KOPT-K1 (cell line): ENCODE data around the gene TMEM240.
"Not testable (repeated sequence)": the region's sequence is repeated elsewhere in the genome, so short reads cannot be mapped to it uniquely, and the experiment has no call there.

ENCODE experiments used
- H3K27ac ChIP-seq: fragments of 200-600 bp; sonication (generic); 2 replicates; pipeline ENCODE4 v1.5.1; 2016; ENCODE audit warnings: antibody characterized with exemption, mild to moderate bottlenecking, low read depth, low read length; ENCODE audit not compliant: poor library complexity, severe bottlenecking
- H3K36me3 ChIP-seq: fragments of 200-600 bp; sonication (generic); 2 replicates; pipeline ENCODE4 v1.5.1; 2017; ENCODE audit warnings: antibody characterized with exemption, mild to moderate bottlenecking, low read length, moderate library complexity; ENCODE audit not compliant: insufficient read depth
- H3K9me3 ChIP-seq: fragments of 200-600 bp; sonication (generic); 2 replicates; pipeline ENCODE4 v1.5.1; 2017; ENCODE audit warnings: antibody characterized with exemption, low read length, mild to moderate bottlenecking; ENCODE audit not compliant: insufficient read depth, poor library complexity, severe bottlenecking

TMEM240 gene

DNA sequence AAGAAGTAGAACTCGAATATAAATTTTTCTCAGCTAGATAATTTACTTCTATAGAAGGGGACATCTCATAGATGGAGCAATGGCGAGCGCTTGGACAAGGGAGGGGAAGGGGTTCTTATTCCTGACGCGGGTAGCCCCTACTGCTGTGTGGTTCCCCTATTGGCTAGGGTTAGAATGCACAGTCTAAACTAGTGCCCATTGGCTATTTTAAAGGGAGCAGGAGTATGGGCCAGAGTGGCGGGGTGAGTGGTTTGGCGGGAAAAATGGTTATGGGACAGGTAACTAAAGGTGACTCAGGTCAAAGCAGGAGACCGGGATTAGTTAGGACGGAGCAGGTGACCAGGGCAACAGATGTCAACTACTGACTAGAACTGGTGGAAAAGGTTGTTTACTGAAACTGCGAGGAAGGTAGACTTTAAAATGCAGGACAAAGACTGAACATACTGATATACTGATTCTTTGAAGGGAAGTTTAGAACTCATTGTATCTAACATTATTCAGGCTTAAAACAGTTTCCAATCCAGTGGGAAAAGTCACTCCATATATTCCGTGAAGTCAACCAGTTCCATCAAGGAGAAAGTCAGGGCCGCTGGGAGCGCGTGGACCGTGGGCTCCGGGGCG is 29.4 kb downstream of the TMEM240 start:
- Histone ChIP-seq H3K9me3 (no peaks in the 10 kb centered on the region), H3K27ac (peak overlapping the region; percentile 85), H3K36me3 (peaks cover 9% of the 10 kb centered on the region; the same call in 1 of the 2 replicates)

DNA sequence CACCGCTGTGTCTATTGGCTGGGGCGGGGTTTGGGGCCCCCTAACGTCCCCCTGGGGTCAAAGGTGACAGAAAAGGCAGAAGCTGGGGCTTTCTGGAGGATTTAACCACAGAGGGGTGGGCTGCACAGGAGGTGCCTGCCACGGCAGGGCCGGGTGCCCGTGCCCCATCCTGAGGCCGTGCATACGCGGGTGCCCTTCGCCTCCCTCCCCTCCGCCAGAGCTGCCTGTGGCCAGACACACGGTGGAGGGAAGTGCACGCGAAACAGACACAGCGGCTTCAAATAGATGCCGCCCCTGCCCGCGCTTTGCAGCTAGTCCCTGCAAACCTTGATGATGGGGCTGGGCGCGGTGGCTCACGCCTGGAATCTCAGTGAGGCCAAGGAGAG is 31.0 kb downstream of the TMEM240 start:
- not testable (repeated sequence) for H3K9me3 ChIP-seq, H3K36me3 ChIP-seq, H3K27ac ChIP-seq

DNA sequence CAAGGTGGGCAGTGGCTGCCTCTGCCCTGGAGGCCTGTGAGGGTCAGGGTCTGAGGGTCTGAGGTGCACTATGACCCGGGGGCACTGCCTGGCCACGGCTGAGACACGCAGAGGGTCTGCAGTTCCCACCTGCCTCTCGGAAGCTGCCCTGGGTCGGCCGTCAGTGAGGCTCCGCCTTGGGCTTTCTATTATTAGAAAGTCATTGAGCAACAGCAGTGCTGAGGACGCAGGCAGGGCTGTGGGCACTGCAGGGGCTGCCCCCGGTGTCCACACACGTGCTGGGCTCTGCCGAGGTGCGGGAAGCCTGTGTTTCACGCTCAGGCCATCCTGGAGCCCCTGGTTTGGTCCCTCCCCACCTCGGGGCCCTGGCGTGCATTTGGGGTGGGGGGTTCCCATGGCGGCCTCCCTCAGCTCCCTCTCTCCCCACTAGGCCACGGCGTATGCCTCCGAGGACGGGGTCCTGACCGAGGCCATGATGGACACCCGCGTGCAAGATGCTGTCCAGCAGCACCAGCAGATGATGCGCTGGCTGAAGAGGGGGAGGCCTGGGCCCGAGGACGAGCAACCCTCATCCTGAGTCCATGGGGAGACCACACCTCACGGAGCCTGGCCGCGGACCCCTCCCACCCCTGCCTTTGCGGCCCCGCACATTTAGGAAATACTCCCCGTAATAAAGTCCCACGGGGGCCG is 31.5 kb downstream of the TMEM240 start:
- H3K36me3 ChIP-seq, H3K9me3 ChIP-seq, H3K27ac ChIP-seq: not testable (repeated sequence)

DNA sequence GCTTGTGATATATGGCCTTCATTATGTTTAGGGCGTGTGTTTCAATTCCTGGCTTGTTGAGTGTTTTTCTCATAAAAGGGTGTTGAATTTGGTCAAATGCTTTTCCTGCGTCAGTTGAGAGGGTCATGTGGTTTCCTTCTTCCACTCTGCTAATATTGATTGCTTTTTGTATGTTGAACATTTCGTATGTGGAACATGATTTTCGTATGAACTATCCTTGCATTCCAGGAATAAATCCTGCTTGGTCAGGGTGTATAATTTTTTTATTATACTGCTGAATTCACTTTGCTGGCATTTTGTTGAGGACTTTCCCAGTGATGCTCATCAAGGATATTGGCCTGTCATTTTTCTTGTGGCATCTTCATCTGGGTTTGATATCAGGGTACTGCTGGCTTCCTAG is 33.1 kb downstream of the TMEM240 start:
- Histone ChIP-seq H3K9me3 (no peaks in the 10 kb centered on the region), H3K27ac (no peak overlapping the region), H3K36me3 (no peaks in the 10 kb centered on the region)

DNA sequence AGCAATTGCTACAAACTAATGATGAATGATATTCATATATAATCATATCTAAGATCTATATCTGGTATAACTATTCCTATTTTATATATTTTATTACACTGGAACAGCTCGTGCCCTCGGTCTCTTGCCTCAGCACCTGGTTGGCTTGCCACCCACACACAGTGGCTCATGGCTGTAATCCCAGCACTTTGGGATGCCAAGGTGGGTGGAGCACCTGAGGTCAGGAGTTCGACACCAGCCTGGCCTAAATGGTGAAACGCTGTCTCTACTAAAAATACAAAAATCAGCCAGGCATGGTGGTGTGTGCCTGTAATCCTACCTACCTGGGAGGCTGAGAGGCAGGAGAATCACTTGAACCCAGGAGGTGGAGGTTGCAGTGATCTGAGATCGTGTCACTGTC is 34.6 kb downstream of the TMEM240 start:
- H3K36me3 ChIP-seq, H3K9me3 ChIP-seq: not testable (repeated sequence)
- peak overlapping the region; percentile 27 for H3K27ac ChIP-seq

DNA sequence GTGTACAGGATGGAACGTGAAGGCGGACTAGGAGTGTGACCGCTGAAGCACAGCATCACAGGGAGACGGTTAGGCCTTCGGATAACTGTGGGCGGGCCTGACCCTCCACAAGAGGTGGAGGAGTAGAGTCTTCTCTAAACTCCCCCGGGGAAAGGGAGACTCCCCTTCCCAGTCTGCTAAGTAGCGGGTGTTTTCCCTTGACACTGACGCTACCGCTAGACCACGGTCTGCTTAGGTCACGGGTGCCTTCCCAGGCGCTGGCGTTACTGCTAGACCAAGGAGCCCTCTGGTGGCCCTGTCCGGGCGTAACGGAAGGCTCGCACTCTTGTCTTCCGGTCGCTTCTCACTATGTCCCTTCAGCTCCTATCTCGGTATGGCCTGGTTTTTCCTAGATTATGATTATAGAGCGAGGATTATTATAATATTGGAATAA is 35.0 kb downstream of the TMEM240 start:
- H3K27ac ChIP-seq: peak overlapping the region; percentile 42
- H3K9me3 ChIP-seq, H3K36me3 ChIP-seq: not testable (repeated sequence)

DNA sequence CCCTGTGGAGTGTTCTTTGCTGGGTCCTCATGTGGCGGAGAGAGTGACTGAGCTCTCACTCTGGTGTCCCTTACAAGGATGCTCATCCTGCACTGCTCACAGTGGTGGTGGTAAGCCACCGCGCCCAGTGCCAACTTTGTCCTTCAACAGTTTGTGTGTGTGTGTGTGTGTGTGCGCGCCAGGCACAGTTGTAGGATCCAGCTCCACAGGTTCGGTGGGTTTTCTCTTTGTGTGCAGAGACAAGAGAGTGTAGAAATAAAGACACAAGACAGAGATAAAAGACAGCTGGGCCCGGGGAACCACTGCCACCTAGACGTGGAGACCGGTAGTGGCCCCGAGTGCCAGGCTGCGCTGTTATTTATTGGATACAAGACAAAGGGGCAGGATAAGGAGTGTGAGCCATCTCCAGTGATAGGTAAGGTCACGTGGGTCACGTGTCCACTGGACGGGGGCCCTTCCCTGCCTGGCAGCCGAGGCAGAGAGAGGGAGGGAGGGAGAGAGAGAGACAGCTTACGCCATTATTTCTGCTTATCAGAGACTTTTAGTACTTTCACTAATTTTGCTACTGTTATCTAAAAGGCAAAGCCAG is 35.6 kb downstream of the TMEM240 start:
- peak overlapping the region; percentile 42 for H3K27ac ChIP-seq
- not testable (repeated sequence) for H3K36me3 ChIP-seq, H3K9me3 ChIP-seq

DNA sequence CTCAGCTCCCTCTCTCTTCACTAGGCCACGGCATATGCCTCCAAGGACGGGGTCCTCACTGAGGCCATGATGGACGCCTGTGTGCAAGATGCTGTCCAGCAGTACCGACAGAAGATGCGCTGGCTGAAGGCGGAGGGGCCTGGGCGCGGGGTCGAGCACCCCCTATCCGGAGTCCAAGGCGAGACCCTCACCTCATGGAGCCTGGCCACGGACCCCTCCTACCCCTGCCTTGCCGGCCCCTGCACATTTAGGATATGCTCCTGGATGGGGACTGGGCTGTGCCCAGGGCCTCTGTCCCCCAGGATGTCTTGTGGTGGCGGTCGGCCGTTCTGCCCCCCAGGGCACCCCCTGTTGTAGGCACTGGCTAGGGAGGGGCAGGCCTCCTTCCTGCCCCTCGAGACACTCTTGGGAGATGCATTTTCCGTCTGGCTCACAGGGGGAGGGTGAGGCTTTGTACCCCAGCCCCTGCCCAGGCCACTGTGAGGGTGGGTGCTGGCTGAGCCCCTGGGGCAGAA is 44.9 kb downstream of the TMEM240 start:
- H3K9me3 ChIP-seq, H3K27ac ChIP-seq: not testable (repeated sequence)
- peaks cover 49% of the 10 kb centered on the region for H3K36me3 ChIP-seq

DNA sequence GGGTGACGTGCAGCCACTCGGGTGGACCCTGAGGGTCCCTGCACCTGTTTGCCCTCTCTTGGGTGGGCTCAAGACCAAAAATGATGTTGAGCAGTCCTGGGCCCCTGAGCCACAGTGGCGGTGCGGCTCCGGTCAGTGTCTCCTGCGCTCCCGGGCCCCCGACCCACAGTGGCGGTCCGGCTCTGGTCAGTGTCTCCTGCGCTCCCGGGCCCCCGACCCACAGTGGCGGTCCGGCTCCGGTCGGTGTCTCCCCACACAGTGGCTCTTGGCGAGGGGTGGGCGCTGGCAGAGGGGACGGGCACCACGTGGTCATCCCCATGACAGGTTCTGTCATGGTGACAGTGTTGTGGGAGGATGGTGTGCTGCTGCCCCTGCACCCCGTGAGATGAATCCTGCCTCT is 46.1 kb downstream of the TMEM240 start:
- H3K9me3 ChIP-seq, H3K27ac ChIP-seq: not testable (repeated sequence)
- peaks cover 61% of the 10 kb centered on the region for H3K36me3 ChIP-seq

DNA sequence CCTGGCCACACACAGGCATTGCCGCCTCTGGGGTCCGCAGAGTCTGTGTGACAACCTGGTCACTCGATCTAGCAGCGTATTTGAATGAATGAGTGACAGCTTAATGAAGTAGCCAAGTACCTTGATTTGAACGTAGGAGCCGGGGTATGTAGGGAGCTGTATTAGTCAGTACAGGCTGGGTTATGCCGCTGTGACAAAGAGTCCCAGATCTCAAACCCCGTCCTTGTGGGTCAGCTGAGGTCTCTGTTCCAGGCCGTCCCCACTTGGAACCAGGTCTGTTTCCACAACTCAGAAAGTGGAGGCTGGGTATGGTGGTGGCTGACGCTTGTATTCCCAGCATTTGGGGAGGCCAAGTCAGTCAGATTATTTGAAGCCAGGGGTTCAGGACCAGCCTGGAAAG is 48.8 kb downstream of the TMEM240 start:
- Histone ChIP-seq H3K9me3 (peaks cover 6% of the 10 kb centered on the region), H3K27ac (no peak overlapping the region), H3K36me3 (peaks cover 88% of the 10 kb centered on the region)

DNA sequence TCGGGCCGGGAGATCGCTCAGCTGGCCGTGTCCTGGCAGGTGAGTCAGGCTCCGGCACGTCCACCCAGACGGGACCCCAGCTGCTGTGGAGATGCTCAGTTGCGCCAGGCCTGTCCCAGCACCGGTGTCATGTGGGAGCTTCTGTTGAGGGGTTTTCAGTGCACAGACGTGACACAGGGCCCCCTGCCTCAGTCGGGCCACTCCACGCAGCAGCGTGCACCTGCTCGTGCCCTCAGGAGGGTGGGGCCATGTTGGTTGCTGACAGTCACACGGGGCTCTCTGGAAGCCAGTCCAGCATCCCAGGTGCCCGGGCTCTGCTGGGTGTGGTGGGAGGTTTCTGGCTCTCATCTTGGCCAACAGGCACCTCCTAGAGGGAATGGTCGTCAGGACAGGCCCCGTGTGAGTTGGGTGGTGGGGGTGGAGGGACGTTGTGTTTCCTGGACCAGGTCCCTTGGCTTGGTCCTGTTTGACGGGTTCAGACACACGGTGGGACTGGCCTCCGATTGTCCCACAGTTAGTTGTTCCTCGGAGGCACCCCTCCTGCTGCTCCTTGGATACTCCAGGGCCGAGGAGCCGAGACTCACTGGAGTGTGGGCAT is 49.7 kb downstream of the TMEM240 start:
- peaks cover 84% of the 10 kb centered on the region for H3K36me3 ChIP-seq
- no peak overlapping the region for H3K27ac ChIP-seq
- peaks cover 6% of the 10 kb centered on the region for H3K9me3 ChIP-seq

DNA sequence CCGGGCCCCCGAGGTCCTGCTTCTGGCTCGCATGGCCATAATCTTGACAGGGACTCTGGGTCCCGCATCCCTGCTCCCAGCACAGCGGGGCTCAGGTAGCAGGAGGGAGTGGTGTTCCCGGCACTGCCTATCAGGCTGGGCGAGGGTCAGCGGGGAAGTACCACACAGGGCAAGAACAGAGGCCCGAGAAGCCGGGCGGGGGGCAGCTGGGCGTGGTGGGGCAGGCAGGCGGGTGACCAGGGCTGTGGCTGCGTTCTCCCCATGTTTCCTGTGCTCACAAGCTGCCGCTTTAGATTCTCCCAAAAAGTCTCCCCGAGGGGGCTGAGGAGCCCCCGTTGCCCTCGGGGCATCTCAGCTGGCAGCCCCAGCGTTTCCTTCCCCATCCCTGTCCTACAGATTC is 50.6 kb downstream of the TMEM240 start:
- Histone ChIP-seq H3K36me3 (peaks cover 85% of the 10 kb centered on the region), H3K27ac (no peak overlapping the region), H3K9me3 (peaks cover 6% of the 10 kb centered on the region)

DNA sequence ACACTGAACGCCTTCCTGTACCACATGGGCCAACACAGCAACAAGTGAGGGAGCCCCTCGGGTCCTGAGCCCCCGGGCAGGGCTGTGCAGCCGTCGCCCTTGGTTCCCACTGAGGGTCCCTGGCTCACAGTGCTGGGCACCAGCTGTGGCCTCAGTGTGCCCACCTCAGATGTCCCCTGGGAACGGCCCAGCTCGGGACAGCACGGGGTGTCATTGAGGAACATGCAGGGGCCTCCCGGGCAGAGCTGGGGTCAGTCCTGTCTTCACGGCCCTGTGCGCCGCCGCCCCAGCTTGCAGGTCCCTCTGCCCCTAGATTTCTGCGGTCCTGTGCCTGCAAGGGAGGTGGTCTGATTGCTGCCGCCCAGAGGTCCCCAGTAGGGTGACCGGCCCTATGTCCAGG is 51.2 kb downstream of the TMEM240 start:
- peaks cover 90% of the 10 kb centered on the region for H3K36me3 ChIP-seq
- no peak overlapping the region for H3K27ac ChIP-seq
- H3K9me3 ChIP-seq: peaks cover 6% of the 10 kb centered on the region

DNA sequence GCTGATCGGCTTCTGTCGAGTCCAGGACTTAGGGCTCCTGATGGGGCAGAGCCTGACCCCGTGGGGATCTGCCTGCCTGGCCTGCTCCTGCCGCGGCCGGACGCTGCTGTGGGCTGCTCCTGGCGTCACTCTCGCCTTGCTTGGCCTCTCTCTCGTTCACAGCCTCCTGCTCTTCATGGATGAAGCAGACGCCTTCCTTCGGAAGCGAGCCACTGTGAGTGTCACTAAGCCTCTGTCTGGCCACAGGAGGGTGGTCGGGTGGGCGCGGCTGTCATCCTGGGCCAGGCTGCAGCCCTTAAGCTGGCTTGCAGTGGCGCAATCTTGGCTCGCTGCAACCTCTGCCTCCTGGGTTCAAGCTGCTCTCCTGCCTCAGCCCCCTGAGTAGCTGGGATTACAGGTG is 52.7 kb downstream of the TMEM240 start:
- H3K36me3 ChIP-seq: peaks cover 91% of the 10 kb centered on the region
- H3K9me3 ChIP-seq: no peaks in the 10 kb centered on the region
- no peak overlapping the region for H3K27ac ChIP-seq

DNA sequence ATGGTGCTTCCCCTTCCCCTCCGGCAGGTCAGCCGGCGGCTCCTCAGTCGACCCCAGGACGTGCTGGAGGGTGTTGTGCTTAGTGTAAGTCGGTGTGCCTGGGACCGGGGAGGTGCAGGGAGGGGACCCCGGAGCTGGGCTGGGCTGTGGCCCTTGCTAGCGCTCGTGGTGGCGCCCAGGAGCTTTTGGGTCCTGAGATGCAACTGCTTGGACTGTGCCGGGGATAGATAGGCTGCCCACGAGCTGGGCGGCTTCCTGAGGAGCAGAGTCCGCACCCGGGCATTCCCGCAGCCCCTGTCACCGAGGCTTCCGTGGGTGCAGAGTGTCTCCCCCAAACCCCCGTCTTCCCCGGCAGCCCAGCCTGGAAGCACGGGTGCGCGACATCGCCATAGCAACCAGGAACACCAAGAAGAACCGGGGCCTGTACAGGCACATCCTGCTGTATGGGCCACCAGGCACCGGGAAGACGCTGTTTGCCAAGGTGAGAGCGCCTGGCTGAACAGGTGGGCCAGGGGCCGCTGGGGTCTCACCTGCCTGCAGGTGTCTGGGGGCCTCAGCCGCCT is 54.6 kb downstream of the TMEM240 start:
- H3K27ac ChIP-seq, H3K9me3 ChIP-seq: not testable (repeated sequence)
- peaks cover 81% of the 10 kb centered on the region for H3K36me3 ChIP-seq
